ENCODE measurements around the gene TRPM3.

Gene TRPM3

DNA sequence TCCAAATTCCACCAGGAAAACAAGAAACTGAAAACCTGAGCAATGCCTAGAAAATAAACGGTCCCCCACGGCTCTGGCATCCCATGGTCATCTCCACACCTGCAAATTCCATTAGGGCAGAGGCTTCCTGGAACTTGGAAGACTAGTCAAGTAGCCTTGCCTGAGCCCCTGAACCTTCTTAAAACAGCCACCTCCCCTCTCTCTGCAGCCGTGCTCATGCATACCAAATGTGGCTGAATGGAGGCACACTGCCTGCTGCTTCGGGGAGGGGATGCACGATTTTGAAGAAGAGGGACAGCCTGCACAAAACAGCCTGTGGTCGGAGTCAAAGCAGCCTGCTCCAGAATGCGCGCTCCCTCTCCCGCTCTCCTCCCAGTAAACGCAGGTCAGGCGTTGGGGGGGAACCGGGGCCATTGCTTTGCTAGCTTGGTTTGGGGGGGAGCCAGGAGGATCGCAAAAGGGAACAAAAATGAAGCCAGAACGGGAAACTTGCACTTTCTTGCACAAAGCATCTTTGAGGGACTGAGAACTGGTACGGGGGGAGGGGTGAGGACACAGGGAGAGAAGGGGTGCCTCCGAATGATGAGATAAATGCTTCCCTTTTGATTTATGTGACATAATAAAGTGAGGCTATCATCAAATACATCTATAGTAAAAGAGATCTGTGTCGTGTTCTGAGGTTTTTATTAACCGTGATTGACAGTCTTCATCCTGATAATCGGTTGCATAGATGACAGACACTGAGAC lies at the start of gene TRPM3:
TRPM3 (minus strand) TSS at position 347 of the 747 bp plus-strand sequence; CDS start at position 80, 267 bp downstream.
- DNase-seq, result no peak

DNA sequence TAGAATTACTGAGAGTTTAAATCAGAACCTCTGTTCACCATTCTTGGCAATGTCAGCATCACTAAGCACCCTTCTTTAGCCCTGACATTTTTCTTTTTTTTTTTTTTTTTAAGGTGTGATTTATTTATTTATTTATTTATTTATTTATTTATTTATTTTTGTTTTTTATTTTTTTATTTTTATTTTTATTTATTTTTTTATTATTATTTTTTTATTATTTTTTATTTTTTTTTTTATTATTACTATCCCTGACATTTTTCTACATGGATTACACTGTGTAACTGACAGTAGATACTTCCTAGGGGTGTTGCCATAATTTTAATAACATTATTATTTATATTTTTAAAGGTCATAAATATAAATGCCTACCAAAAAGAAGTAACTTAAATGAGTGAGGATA lies 47.0 kb upstream of the TRPM3 start:
- no peak for DNase-seq

DNA sequence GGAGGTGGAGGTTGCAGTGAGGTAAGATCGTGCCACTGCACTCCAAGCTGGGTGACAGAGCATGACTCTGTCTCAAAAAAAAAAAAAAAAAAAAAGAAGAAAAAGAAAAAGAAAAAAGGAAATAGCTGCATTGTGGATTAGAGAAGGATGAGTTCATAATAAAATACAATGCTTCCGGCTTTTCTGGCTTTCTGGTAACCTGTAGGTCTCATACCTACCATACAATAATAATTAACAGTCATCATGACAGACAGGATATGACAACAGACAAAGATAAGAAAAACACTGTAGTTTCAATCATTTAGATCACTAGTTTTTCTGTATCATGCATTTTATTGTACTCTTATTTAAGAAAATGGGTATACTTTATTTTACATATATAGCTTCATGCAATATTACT lies 40.7 kb upstream of the TRPM3 start:
- DNase-seq, result no peak

DNA sequence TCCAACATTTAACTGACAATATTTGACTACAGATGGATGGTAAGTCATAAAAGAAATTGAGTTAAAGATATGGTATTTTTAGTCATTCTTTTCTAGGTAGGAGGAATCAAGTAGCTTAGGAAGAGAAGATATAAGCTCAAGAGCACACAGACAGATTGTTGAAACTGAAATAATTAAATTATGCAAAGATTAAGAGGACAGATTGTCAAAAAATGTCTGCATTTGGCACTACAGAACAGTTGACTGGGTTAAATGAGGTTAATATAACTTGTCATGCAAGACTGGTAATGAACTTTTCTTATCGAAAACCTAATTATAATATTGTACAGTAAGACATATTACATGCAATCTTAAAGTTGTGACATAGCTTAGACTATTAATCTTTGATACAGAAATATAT lies 36.3 kb upstream of the TRPM3 start:
- DNase-seq, result no peak

DNA sequence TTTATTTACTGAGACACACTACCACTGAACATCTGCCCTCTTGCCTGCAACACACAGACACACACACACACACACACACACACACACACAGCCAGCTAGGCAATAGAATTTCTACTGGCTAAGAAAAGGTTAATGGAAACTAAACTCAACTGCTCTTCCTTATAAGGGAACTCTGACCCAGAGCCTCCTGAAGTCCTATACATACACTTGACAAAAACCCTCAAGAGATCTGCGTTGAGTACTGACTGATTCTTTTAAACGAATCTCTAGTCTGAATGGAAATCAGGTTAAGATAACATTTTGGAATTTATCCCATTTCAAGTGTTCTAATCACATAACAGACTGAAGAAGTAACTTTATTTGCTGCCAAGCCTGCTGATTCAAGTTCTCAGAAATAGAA lies 25.9 kb upstream of the TRPM3 start:
- no peak for DNase-seq

DNA sequence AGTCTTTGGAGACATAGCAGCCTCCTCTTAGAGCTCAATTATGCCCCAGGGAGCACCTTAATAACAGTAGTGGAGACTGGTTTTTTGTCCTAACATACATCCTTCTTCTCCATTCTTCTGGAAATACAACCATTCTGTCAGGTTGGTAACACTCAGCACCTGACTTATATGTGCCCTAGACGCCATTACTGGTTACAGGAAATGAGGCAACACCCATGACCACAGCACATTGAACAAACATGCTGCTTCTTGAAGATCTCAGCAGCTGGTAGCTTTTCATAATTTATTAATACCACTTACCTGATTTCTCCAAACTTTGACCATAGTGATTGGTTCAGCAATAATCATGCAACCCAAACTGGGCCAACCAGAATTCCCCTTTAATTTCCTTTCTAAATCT lies 25.1 kb upstream of the TRPM3 start:
- no peak for DNase-seq

- DNase-seq, result no peak
These were observed 23.8 kb upstream of the TRPM3 start for GRCh38 chr9:71145179-71145578.

GRCh38 chr9:71144495-71144894 lies 23.1 kb upstream of the TRPM3 start:
- no peak for DNase-seq

DNA sequence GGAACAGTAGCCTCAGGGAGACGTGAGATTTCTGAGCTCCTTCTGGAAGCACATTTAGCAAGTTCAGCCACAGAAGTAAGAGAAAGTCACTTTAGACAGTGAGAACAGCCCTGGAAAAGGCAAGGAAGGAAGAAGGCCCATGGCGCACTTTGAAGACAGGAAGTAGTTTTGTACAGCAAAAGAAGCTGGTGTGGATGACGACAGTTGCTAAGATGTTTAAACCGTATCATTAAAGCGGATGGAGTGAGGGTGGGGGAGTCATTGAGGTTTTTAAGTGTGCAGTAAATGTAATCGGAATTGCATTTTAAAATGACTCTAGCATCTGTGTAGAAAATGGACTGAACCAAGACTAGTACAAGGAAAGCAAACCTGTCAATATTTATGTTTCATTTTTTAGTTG lies 15.3 kb upstream of the TRPM3 start:
- DNase-seq, result no peak

DNA sequence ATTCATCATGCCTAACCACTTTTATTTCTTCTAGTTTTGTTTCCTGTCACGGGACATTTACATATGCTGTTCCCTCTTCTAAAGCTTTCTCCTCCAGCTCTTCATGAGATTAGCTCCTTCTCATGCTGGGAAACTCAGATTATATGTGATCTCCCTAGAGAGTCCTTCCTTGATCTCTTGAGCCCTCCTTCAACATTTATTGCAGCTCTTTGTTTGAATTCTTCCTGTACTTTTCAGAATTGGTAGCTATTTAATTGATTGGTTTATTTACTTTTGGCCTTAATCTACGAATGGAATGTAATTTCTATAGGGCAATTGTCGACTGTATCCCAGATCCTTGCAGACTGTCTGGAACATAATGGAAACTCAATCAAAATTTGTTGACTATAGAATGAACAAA lies 9.7 kb upstream of the TRPM3 start:
- no peak for DNase-seq

DNA sequence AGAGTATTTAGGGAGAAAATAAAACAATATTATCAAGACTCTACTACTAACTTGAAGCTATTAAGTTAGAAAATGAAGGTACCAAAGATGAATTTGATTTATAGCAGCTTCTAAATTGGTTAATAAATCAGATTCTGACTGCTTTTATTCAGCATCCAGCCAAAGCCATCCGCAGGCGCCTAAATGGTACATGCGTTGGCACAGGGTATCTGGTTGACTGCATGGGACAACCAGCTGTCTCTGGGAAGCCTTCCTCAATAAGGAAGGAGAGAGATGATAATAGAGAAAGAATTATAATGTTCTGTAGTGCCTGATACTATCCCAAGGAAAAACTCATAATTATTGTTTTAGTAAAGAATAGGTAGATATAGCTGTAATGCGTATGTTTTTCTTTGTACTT lies 9.1 kb upstream of the TRPM3 start:
- no peak for DNase-seq

GRCh38 chr9:71128796-71129195 lies 7.4 kb upstream of the TRPM3 start:
- no peak for DNase-seq

- DNase-seq, result no peak
These were observed 5.9 kb upstream of the TRPM3 start for GRCh38 chr9:71127301-71127700.

DNA sequence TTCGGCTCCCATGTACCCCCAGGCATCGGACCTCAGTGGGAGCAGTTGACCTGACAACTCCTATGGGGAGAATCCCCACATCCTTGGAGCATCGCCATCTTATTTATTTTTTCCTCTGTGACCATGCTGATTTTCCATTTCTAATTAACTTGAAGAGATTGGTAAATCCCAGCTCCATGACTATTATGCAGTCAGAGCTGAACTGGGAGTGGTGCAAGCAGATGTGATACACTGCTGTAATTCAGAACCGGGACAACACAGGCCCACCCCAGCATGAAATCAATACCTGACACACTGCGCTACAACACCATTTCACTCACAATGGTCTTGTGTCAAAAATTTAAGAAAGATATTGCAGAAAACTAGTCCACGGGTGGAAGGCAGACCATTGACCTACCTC lies 1.0 kb upstream of the TRPM3 start:
- no peak for DNase-seq

DNA sequence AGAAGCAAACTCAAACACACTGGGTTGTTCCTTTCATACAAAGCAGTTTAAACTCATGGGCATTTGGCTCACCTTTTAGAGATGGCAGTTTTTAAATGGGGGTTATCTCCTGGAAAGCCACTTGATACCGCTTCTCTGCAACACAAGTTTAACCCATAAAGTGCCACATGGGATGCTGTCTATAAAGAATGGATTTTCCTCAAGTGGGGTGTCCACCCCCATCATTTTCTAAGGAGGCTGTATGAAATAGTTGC lies 528 bp upstream of the TRPM3 start:
- DNase-seq, result no peak

DNA sequence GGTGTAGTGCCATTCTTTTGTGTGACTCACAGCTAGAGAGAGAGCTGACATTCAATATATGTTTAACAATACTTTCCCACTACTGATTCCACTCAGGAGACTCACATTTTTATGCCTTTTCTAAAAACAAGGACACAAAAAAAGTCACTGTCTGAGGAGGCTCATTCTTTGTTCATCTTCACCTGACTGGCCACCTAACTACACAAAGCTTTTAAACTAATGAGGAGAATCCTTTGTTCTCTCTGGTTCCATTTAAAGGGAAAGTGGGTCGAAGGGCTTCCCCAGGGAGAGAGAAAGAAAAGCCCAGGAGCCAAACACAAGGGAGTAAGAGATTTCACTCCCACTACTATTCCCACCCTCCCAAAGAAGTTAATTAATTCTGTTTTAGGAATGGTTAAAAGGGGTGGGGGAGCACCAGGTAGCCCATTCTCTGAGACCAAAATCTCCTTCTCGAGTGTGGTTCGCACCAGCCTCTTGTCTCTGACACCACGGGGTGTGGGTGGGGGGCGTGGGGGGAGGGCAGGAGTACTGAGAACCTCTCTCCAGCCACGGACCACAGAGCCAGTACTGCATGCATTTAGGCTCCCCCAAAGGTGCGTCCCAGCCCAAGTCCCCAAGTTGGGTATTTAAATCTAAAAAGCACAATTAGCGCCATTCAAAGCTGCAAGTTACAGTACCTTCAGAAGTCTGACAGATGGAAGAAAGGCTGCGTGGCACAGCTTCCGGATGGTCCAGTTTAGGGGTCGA lies 747 bp downstream of the TRPM3 start:
- no peak for DNase-seq

GRCh38 chr9:71119746-71120145 lies 1.7 kb downstream of the TRPM3 start:
- no peak for DNase-seq

- no peak for DNase-seq
These were observed 3.1 kb downstream of the TRPM3 start for GRCh38 chr9:71118324-71118723.

- no peak for DNase-seq
These were observed 5.9 kb downstream of the TRPM3 start for GRCh38 chr9:71115448-71115975.

GRCh38 chr9:71112866-71113265 lies 8.6 kb downstream of the TRPM3 start:
- DNase-seq, result no peak

DNA sequence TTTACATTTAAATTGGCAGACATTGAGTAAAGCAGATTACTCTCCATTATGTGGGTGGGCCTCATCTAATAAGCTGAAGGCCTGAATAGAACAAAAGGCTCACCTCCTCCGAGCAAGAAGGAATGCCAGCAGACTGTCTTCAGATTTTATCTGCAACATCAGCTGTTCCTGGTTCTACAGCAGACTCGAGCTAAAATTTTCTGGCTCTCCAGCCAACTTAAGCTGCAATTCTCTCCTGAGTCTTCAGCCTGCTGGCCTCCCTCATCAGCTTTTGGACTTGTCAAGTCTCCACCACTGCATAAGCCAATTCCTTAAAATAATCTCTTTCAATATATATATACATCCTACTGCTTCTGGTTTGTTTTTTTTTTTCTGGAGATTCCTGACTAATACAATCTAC lies 12.5 kb downstream of the TRPM3 start:
- no peak for DNase-seq

- no peak for DNase-seq
These were observed 14.4 kb downstream of the TRPM3 start for GRCh38 chr9:71106992-71107391.

DNA sequence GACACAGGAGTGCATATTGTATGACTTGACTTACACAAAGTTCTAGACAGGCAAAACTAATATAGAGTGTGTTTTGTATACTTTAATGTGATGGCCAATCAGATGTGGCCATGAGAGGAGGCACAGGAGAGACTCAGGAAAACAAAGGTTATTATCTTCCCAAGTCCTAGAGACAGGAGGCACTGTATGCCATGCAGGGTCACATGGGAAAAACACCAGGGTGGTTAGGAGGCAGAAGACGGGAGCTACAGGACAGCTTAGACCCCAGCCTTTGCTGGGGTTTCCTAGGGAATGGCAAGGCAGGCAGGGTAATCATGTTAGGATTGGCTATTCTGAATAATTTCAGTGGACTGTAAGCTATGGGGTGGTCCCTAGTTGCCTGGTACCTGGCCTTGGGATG lies 16.2 kb downstream of the TRPM3 start:
- no peak for DNase-seq

DNA sequence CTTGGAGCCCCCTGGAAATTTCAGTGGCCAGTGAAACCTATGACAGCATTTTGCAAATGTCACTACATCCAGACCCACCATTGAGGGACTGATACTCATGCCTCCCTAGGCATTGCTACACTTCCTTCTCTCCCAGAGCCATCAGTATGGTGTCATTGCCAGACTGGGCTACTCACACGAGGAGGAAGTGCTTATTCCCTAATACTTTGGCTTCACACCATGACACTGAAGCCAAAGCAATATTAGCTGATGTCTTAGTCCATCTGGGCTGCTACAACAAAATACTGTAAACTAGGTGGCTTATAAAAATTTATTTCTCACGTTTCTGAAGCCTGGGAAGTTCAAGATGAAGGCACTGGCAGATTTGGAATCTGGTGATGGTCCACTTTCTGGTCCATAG lies 22.6 kb downstream of the TRPM3 start:
- DNase-seq, result no peak

DNA sequence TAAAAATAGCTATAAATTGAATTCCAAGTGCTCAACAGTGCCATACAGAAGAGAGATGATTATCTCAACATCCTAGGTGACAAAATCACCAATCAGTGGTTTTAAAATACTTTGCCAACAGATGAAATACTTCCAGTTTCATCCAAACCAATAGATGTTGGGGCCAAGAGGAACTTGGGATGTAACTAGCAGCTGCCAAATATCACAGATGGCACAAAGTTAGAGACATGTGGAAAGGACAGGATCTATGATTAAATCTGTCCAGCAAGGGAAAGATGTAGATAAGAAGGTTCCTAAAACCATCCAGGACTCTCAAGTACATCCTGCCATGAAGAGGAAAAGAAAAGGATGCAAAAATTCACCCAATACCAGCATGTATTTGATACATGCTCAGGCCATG lies 23.8 kb downstream of the TRPM3 start:
- no peak for DNase-seq

All from activated naive CD4-positive, alpha-beta T cell treated with Interleukin-2 at 50 U/mL for 16 hours (primary cell).